NCI-H187 (cell line): ENCODE measurements around the gene HIPK3.
"Not testable (repeated sequence)": the region's sequence is repeated elsewhere in the genome, so short reads cannot be mapped to it uniquely, and the experiment has no call there.

ENCODE experiments used
- DNase-seq, 2 experiments: peaks; one replicate each; lab custom pipeline; 2025; lab: John Stamatoyannopoulos, UW

Gene HIPK3

GRCh38 chr11:33358150-33358831, 101.1 kb downstream of the HIPK3 start:
- DNase-seq: no peak

- no peak for DNase-seq
Observed at GRCh38 chr11:33360642-33361041, 103.5 kb downstream of the HIPK3 start.

GRCh38 chr11:33362051-33362910, 105.1 kb downstream of the HIPK3 start:
- peak; percentile 25 to 28 for DNase-seq

- no peak for DNase-seq
Observed at GRCh38 chr11:33366918-33367317, 109.7 kb downstream of the HIPK3 start.

GRCh38 chr11:33368475-33368874, 111.3 kb downstream of the HIPK3 start:
- not testable (repeated sequence) for DNase-seq

- DNase-seq: no peak
Observed at GRCh38 chr11:33368931-33369330, 111.8 kb downstream of the HIPK3 start.

- DNase-seq: no peak
Observed at GRCh38 chr11:33373636-33374035, 116.5 kb downstream of the HIPK3 start.

GRCh38 chr11:33375236-33375635, 118.1 kb downstream of the HIPK3 start:
- DNase-seq: no peak

GRCh38 chr11:33375688-33376311, 118.6 kb downstream of the HIPK3 start, which contains the start of gene KIAA1549L:
KIAA1549L (plus strand) TSS chr11:33376108.
- DNase-seq: peak in 1 of 2 experiments; percentile 33

- DNase-seq: no peak
Observed at GRCh38 chr11:33376331-33377310, 119.4 kb downstream of the HIPK3 start.

- no peak for DNase-seq
Observed at GRCh38 chr11:33377412-33378370, 120.5 kb downstream of the HIPK3 start.

- no peak for DNase-seq
Observed at GRCh38 chr11:33379947-33380346, 122.8 kb downstream of the HIPK3 start.

- no peak for DNase-seq
Observed at GRCh38 chr11:33383075-33383919, 126.1 kb downstream of the HIPK3 start.

GRCh38 chr11:33383920-33384209, 126.7 kb downstream of the HIPK3 start:
- DNase-seq: no peak

GRCh38 chr11:33384220-33384619, 127.0 kb downstream of the HIPK3 start:
- no peak for DNase-seq

- DNase-seq: no peak
Observed at GRCh38 chr11:33387581-33387980, 130.4 kb downstream of the HIPK3 start.

GRCh38 chr11:33387996-33388395, 130.8 kb downstream of the HIPK3 start:
- DNase-seq: no peak

- peak; percentile 19 to 27 for DNase-seq
Observed at GRCh38 chr11:33388793-33389525, 131.8 kb downstream of the HIPK3 start.

- no peak for DNase-seq
Observed at GRCh38 chr11:33389635-33390034, 132.5 kb downstream of the HIPK3 start.
